ENCODE results near the gene ERP27.

The ERP27 gene

DNA sequence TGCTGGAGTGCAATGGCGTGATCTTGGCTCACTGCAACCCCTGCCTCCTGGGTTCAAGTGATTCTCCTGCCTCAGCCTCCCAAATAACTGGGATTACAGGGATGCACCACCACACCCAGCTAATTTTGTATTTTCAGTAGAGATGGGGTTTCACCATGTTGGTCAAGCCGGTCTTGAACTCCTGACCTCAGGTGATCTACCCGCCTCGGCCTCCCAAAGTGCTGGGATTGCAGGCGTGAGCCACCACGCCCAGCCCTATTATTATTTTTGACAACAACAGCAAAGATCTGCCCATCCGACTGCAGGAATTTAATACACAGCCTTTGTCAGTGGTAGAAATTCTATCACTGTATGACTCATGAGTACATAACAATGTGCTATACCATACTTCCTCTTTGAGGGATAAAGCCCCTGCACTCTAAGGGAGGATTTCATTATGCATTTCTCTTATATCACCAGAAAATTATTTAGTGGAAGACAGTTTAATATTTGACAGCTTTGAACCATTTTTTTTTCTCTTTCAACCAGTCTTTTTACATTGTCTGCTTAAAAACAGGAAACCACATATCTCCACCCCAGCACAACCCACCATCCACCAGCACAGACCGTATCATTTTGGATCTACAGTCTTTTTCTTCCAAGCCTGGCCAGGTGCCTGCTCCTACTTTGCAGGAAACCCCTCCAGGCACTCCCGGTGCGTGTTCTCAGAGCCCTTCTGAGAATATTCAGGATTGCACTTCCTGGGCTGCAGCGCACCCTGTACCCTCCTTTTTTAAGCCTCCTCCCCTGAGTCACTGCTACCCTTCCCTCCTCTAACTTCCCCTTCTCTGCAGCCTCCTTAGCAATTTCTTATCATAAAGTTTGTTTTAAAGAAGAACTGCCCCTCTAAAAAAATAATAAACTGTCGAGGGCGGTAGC, 22.5 kb upstream of the ERP27 start:
- peak; percentile 24 for DNase-seq (ENCODE audit: low spot score)
- no peak for TF ChIP-seq CTCF (IDR thresholded peaks at IDR 0.05; ENCODE audit: extremely low read depth, missing control alignments)

DNA sequence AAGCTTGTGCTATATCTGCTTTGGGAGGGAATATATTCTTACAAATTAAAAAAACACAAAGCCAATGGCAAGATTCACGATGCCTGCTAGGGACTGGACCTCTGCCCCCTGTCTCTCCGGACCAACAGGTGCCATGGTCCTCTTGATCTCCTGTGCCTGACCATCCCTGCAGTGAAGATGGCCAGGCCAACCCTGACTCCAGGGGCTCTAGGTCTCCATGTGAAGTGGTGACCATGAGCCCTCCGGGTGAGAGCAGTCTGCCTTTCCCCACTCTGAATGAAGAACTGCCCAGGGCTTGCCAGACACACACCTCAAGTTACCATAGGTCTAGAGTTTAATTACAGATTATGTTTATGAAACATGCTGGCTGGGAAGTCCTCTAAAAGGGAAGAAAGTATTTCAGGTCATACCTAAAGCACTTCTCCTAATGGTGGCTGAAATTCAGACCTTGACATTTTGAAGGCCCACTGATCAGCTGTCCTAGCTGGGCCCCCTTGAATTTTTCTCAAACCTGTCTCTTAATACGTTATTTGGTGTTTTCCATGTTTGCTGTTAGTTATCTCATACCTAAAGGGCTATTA, 21.7 kb upstream of the ERP27 start:
- TF ChIP-seq CTCF (IDR thresholded peaks at IDR 0.05; ENCODE audit: extremely low read depth, missing control alignments), result no peak
- no peak for DNase-seq (ENCODE audit: low spot score)

- DNase-seq (ENCODE audit: low spot score), result no peak
- no peak for TF ChIP-seq CTCF (IDR thresholded peaks at IDR 0.05; ENCODE audit: extremely low read depth, missing control alignments)
Observed at GRCh38 chr12:14959463-14959862, 21.1 kb upstream of the ERP27 start.

DNA sequence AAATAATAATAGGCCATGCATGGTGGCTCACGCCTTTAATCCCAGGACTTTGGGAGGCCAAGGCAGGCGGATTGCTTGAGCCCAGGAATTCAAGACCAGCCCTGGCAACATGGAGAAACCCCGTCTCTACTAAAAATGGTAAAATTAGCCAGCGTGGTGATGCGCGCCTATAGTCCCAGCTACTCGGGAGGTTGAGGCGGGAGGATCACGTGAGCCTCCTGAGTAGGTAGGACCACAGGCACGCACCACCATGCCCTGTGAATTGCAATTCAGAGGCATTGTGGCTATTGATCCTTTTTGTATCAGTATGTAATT, 20.7 kb upstream of the ERP27 start:
- no peak for DNase-seq (ENCODE audit: low spot score)
- TF ChIP-seq CTCF (IDR thresholded peaks at IDR 0.05; ENCODE audit: extremely low read depth, missing control alignments), result no peak

- no peak for TF ChIP-seq CTCF (IDR thresholded peaks at IDR 0.05; ENCODE audit: extremely low read depth, missing control alignments)
- DNase-seq (ENCODE audit: low spot score), result no peak
Observed at GRCh38 chr12:14958361-14959125, 20.2 kb upstream of the ERP27 start.

DNA sequence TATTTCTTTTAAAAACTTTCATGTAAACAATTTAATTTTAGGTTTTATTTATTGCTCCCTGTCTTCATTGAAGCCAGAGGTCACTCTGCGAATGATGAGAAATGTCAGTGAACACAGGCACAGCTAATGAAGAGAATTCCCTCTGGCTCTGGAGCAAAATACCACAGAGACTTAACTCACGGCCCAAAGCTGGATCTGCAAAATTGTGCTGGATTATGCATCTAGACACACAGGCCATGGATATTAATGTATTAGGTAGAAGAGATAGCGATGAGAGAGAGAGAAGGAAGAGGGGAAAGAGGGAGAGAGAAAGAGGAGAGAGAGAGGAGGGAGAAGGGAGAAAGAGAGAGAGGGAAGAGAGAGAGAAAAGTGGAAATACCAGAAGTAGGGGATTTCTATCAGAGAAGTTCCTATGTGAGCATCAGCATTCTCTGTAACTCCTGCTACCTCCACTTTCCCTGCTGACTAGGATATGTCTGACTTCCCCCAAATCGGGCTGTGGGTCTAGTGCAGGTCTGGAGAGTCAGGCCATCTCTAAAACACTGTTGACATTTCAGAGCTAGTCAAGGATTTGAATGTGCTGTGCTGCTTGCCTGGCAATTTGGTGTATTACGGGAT, 19.3 kb upstream of the ERP27 start:
- DNase-seq (ENCODE audit: low spot score), result no peak
- no peak for TF ChIP-seq CTCF (IDR thresholded peaks at IDR 0.05; ENCODE audit: extremely low read depth, missing control alignments)

All from GM20000 (cell line).